Cerebellar nuclear complex (tissue), 1 donor: ENCODE results near the gene PTPN1.
"Not testable (repeated sequence)": the region's sequence is repeated elsewhere in the genome, so short reads cannot be mapped to it uniquely, and the experiment has no call there.

Experiments used
- DNase-seq, 2 experiments: peaks; one replicate each; lab custom pipeline; 2025; lab: John Stamatoyannopoulos, UW

The PTPN1 gene

GRCh38 chr20:50509923-50510705 is at the start of gene PTPN1:
Gene PTPN1, plus strand, starts transcription at chr20:50510383. Its CDS starts 145 bp downstream, at chr20:50510528.
- DNase-seq = peak; percentile 85 to 96

DNA sequence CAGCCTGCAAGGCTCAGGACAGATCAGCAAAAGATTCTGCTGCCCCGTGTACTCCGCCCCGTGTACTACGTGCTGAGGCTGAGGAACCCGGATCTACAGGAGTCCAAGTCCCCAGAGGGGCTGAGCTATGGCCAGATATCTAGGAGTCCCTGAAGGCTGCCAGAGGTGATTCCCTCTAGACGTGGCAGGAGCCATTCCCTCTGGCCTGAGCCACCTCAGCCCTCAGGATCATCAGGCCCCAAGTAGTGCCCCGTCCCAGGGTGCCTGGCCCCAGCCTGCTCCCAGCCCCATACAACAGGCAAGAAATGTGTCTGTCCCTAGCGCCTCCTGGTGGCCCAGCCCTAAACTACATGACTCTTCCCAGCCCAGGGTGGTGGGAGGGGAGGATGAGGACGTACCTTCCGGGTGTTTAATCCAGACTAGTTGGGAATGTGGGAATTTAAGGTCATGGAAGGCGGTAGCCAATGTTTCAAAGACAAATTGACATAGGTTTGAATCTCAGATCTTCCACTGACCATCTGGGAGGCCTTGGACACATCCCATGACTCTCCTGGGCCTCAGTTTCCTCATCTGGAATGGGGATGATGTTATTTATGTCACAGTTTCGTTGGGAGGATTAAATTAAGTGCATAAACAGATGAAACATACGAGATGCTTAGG is 49.4 kb upstream of the PTPN1 start:
- DNase-seq = no peak

- no peak for DNase-seq
These were observed 48.0 kb upstream of the PTPN1 start for GRCh38 chr20:50462093-50462690.

DNA sequence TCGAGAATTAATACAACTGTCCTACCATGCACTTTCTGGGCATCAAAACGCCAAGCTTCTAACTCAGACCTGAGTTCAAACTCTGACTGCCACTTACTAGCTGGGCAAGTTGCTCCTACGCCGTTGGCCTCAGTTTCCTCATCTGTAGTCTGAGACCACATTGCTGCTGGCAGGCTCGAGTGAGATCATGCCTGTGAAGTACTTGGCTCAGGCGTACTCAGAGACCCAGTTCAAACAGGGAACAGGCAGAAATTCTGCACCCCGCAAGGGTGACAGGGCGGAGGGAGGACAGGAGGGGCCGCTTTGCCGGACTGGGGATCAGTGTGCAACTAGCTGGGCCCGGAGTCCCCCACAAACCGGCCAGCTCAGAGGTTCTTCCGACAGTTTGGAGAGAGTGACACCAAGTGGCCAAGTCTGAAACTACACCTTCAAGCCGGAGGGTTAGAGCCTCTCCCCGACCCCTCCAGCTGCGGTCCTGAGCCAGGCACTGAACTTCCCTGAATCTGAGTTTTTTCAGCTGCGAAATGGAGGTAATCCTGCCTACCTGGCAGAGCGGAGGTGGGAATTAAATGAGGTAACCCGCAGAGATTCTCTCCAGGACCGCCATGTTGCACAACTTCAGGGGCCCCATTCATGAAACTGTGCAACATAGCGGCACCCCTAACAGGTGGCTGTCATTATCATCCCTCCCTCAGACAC is 46.0 kb upstream of the PTPN1 start:
- DNase-seq = no peak

DNA sequence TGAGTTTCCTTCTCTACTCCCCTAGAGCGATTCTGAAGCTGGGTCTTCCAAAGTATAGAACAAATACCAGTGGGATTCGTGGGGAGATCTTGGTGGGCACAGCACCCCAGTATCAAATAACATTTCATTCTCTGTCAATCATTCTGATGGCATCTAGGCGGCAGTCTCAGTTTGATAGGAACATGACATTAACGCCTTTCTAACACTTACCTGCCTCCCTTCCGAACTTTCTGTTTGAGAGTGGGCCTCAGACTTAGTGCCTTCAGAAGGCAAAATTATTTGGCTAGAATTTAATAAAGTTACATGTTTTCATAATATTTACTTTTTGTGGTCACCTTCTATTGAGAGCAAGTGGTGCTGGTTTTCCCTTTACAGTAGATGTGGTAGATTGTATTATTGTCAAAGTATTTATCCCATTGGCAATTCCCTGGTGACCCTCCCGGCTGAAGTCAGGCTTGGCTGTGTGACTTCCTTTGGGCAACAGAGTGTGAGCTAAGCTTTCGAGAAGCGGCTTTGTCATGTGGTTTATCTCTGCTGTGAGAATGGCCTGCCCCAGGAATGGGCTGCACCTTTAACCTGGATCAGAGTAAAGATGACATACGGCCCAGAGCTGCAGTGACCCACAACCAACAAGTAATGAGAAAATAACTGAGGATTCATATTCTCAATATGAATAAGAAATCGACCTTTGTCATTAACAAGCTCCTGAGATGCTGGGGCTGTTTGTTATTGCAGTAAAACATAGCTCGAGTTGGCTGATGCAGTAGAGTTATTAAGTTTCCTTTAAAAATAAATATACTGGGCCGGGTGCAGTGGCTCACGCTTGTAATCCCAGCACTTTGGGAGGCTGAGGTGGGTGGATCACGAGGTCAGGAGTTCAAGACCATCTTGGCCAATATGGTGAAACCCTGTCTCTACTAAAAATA is 45.2 kb upstream of the PTPN1 start:
- no peak for DNase-seq

GRCh38 chr20:50467174-50467573 is 43.0 kb upstream of the PTPN1 start:
- no peak for DNase-seq

DNA sequence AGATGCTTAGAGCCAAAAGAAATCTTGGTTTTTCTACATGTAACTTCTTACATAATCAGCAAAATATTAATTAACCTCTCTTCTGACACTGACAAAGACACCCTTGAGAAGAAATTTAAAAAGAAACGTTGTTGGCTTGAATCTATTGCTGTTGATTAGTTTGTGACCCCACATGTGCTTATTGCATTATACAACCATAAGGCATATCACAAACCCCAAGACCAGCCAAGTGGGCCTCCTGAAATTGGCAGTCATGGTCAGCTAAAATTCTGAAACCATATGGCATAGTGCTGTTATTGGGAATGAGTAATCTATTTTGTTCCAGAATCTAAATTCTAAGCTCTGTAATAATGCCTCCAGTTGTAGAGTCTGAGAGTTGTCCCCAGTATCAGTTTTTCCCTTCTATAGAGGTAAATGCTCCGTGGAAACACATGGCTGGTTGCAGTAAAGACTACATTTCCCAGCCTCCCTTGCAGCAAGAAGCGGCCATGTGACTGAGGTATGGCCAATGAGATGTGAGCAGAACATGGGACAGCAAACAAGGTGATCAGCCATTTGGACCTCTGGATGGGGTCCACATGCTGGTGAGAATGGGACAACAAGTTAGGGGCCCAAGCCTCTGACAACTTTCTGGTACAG is 42.3 kb upstream of the PTPN1 start:
- DNase-seq = no peak

- no peak for DNase-seq
These were observed 41.8 kb upstream of the PTPN1 start for GRCh38 chr20:50468378-50468798.

DNA sequence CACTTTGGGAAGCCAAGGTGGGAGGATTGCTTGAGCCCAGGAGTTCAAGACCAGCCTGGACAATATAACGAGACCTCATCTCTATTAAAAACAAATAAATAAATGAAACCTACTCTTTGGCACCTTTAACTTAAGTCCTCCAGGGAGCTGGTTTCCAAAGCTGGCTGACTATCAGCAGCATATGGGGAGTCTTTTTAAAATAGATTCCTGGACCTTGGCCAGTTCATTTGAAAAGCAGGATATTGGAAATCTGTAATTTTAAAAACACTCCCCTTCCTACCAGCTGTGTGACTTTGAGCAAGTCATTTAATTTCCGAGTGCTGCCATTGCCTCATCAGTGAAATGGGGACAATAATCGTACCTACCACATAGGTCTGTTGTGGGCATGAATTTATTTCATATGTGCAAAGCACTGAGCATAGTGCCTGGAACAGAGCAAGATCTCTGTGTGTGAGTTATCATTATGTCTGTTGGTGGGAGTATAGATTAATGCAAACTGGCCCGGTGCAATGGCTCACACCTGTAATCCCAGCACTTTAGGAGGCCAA is 40.9 kb upstream of the PTPN1 start:
- DNase-seq = no peak

DNA sequence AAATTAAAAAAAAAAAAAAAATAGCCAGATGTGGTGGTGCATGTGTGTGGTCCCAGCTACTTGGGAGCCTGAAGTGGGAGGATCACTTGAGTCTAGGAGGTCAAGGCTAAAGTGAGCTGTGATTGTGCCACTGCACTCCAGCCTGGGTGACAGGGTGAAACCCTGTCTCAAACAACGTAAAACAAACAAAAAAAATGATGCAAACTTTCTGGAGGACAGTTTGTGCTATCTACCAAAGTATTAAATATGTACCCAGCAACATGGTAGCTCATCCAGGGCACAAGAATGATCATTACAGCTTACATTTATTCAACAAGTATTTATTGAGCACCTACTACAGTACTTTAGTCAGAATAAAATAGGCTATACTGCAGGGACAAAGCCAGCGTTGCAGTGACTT is 40.4 kb upstream of the PTPN1 start:
- no peak for DNase-seq

DNA sequence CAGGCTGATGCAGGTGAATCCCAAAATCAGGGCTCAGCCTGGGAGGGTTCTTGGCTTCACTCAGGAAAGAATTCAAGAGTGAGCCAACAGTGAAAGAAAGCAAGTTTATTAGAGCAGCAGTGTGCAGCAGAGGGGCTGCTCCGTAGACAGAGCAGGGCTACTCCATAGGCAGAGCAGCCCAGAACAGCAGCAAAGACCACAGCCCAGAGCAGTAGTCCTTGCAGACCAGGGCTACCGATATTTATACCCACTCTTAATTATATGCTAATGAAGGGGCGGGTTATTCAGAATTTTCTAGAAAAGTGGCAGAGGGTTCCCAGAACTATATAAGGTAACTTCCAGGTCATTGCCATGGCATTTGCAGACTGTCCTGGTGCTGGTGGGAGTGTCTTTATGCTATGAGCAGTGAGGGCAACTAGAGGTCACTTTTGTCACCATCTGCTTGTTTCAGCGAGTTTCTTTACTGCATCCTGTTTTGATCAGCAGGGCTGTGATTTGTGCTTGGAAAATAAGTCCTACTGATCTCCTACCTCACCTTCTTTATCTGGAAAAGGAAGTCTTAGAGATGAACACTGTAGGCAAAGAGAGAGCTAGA is 39.8 kb upstream of the PTPN1 start:
- no peak for DNase-seq

- no peak for DNase-seq
These were observed 39.0 kb upstream of the PTPN1 start for GRCh38 chr20:50471231-50471630.

DNA sequence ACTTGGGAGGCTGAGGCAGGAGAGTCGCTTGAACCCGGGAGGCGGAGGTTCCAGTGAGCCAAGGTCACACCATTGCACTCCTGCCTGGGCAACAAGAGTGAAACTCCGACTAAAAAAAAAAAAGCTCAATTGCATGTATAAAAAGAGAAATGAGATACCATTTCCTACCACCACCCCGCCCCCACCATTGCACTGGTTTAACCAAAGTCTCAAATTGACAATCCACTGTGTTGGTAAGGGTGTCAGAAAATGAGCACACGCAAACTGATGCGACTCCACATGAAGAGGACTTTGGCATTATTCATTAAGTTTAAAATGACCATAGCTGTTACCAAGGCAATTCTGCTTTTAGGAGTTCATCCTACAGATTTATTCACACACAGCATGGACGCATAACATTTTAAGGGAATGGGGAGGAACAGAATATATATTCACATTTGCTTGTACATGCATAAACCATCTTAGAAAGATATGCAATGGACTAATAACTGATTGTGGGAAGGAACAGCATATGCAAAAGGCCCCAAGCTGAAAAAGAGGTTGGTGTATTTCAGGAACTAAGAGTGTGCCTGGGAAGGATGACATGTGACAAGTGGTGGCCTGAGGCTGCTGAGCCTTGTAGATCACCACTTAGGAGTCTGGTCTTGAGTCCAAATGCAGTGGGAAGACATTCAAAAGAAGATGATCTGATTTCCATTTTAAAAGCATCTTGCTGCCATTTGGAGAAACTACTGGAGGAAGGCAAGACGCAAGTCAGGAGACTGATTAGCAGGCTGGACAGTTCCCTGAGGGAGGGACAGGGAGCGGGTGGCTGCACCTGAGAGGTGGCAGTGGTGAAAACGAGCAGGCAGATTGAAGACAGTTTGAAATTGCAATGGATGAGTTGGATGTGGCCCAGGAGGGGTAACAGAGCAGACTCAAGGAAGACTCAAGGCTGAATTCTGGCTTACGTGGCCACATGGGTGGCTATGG is 37.2 kb upstream of the PTPN1 start:
- DNase-seq = no peak

GRCh38 chr20:50474356-50474755 is 35.8 kb upstream of the PTPN1 start:
- not testable (repeated sequence) for DNase-seq

DNA sequence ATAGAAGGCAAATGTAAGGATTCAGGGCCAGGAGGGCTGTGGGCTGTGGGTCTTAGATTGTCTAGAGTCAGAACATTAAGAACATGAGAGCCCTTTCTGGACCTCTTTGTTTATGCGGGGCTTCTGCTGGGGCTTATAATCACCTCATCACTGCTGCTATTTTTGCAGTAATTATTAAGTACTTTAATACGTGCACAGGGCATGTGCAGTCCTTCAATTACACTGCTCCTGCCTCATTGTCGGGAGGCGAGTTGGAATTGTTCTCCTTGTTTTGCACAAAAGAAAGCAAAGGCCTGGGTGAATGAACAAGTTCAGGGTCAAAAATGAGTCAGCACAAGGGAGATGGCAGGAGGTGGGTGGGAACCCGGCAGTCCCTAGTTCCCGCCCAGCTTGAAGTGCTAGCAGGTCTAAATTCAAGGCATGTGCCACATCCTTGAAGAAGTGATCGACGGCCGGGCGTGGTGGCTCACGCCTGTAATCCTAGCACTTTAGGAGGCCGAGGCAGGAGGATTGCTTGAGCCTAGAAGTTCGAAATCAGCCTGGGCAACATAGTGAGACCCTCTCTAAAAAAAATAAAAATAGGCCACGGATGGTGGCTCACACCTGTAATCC is 34.4 kb upstream of the PTPN1 start:
- no peak for DNase-seq

DNA sequence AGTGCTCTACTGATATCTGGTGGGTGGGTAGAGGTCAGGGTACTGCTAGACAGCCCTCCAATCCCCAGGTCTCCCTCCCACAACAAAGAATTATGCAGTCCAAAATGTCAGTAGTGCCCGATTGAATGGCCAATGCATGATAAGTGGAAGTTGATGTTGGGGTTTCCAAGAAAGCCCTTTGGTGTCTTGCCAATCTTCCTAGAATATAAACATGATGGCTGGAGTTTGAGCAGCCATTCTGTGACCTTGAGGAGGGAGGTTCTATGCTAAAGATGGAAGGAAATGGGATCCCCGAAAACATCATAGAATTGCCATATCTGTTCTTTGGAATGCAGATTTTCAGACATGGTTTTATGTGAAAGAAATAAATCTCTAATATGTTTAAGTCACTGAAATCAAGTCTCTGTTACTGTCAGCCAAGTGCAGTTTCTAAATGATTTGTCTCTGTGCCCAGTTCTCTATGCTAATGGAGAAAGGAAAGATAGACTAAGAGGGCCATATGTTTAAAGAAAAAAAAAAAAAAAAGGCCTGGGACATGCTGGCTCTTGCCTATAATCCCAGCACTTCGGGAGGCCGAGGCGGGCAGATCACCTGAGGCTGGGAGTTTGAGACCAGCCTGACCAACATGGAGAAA is 32.8 kb upstream of the PTPN1 start:
- no peak for DNase-seq

- no peak for DNase-seq
These were observed 31.8 kb upstream of the PTPN1 start for GRCh38 chr20:50478162-50478990.
